GM18502 (cell line): ENCODE data around the gene LRRC14B.
"Not testable (repeated sequence)": the region's sequence is repeated elsewhere in the genome, so short reads cannot be mapped to it uniquely, and the experiment has no call there.

Source experiments
- ATAC-seq: cut with Tn5 transposase; IDR thresholded peaks from one replicate; pipeline ENCODE4 v1.9.1; 2021; ENCODE audit warnings: mild to moderate bottlenecking; ENCODE audit not compliant: unreplicated experiment, poor library complexity

The LRRC14B gene

DNA sequence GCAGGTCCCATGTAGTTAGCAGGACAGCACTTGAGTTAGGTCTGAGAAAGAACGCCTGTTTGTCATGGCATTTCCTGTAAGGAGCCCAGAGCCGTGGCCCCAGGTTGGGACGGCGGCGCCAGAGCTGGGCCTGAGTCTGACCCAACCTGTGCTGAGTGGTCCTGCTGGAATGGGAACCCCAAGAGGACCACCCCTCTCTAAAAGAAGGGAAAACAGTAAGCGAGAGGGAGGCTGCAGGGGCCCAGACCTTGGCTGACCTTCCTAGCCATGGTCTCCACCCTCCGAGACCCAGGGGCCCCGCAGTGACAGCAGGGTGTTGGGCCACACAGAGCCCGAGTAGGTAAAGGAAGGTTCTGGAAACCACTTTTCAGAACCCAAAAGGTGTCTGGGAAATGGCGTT, 1.8 kb upstream of the LRRC14B start:
- ATAC-seq, result no peak

DNA sequence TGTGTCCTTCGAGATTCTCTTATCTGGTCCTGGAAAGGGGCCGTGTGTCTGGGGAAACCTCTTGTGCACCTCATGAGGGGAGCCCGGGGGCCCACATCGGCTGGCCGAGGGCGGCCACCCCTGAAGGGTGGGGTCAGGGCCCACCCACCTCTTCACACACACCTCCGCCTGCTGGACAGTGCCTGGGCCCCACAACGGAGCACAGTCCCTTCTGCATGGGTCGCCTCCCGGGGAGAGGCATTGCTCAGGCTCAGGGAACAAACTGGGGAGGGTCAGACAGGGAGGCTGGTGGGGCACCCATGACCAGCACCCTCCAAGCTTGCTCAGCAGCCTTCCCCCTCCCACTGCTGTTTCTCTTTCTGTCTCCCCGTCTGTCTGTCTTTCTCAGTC, 1.3 kb upstream of the LRRC14B start:
- ATAC-seq, result no peak

DNA sequence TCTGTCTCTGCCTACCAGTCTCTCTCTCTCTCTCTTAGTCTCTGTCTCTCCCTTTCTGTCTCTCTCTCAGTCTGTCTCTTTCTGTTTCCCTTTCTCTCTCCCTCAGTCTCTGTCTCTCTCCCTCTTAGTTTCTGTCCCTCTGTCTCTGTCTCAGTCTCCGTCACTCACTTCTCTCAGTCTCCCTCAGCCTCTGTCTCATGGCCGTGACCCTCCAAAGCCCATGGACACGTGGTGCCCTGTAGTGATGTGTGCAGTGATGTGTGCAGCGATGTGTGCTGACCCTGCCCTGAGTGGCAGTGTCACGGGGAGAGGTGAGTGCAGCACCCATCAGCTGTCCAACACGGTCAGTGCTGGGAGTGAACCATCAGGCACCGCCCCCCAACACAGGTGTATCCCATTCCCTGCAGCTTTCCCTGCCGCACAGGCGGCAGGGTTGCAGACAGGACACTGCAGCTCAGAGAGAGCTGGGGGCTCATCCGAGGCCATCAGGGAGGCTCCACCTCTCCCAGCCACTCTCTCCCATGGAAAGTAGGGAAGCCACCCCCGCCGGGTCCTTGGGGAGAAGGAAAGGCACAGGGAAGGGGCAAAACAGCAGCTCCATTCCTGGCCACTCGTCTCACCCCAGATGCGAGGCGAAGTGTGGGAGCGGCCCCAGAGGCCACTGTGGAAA, 794 bp upstream of the LRRC14B start:
- no peak for ATAC-seq

DNA sequence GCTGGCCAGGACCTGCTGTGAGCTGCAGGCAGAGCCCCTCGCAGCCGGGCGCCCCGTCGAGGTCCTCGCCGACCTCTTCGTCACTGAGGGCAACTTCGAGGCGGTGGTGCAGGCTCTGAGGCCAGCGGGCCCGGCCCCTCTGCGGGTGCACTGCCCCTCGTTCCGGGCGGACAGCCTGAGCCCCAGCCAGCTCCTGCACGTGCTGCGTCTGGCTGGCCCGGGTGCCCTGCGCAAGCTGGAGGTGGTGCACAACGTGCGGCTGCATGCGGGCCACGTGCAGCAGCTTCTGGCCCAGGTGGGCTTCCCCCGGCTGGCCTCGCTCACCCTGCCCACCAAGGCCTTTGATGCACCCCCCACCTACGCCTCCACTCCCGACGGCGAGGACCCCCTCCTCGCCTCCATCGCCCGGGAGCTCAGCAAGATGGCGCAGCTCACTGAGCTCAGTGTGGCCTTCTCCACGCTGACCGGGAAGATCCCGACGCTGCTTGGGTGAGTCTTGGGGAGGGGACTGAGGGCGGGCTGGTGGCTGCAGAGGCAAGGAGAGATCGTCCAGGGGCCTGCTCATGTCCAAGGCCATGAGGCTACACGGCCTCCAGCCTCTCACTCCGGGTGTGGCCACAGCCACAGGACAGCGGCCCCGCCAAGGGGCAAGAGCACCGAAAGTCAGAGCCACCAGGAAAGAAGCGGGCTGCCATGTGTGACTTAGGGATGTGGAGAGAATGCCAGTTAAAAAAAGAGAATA, 825 bp downstream of the LRRC14B start:
- ATAC-seq, result no peak

DNA sequence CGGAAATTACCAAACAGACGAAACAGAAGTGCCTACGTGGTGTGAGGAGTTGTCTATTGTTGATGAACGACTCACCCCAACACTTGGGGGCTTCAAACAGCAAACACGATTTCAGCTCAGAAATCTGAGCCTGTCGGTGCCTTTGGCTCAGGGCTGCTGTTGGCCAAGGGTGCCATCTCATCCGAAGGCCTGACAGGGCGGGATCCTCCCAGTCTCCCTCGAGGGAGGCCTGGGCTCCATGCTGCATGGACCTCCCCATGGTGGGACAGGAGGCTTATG, 1.3 kb downstream of the LRRC14B start:
- ATAC-seq, result no peak

DNA sequence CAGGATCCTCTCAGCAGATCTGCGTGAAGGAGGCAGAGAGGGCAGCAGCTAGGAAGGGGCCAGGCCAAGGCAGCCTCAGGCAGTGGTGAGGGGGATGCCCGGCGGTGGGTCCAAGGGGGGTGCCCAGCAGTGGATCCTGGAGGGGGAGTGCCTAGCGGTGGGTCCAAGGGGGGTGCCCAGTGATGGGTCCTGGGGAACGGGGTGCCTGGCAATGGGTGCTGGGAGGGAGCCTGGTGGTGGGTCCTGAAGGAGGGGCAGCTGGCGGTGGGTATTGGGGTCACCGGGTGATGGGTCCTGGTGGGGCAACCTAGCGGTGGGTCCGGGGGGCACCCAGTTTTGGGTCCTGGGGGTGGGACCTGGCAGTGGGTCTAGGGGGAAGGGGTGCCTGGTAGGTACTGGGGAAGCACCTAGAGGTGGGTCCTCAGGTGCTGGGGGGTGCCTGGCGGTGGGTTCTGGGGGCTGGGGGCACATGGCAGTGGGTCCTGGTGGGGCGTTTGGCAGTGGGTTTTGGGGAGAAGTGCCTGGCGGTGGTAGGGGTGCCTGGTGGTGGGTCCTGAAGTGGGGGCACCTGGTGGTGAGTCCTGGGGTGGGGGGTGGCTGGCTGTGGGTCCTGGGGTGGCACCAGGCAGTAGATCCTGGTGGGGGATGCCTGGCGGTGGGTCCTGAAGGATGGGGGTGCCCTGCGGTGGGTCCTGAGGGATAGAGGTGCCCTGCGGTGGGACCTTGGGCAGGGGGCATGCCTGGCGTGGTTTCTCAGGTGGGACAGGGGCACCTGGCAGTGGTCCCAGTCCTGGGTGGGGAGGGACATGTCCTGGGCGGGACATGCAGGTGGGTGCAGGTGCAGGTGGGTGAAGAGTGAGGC, 1.9 kb downstream of the LRRC14B start:
- ATAC-seq, result no peak

DNA sequence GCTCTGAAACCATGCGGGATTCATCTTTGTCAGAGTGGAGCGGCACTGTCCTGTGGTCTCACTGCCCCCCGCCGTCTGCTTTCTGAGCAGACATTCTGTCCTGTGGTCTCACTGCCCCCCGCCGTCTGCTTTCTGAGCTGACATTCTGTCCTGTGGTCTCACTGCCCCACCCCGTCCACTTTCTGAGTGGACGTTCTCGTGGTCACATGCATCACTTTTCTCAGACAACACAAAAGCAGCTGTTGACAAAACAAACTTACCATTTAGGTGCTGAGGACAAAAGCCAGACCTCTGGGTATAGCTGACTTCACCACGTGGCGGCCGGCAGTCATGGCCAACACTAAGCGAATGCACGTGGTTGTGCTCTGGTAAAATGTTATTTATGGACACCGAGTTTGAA, 2.8 kb downstream of the LRRC14B start:
- ATAC-seq, result no peak

DNA sequence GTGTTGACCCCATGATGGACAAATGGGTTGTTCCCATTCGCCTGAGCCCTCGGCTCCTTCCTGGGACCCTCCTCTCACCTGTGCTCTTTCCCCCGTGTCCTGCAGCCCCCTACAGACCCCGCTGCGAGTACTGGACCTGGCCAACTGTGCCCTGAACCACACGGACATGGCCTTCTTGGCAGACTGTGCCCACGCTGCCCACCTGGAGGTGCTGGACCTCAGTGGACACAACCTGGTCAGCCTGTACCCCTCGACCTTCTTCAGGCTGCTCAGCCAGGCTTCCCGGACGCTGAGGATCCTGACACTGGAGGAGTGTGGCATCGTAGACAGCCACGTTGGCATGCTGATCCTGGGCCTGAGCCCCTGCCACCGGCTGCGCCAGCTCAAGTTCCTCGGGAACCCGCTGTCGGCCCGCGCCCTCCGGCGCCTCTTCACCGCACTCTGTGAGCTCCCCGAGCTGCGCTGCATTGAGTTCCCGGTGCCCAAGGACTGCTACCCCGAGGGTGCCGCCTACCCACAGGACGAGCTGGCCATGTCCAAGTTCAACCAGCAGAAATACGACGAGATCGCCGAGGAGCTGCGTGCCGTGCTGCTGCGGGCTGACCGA, 3.4 kb downstream of the LRRC14B start:
- no peak for ATAC-seq

DNA sequence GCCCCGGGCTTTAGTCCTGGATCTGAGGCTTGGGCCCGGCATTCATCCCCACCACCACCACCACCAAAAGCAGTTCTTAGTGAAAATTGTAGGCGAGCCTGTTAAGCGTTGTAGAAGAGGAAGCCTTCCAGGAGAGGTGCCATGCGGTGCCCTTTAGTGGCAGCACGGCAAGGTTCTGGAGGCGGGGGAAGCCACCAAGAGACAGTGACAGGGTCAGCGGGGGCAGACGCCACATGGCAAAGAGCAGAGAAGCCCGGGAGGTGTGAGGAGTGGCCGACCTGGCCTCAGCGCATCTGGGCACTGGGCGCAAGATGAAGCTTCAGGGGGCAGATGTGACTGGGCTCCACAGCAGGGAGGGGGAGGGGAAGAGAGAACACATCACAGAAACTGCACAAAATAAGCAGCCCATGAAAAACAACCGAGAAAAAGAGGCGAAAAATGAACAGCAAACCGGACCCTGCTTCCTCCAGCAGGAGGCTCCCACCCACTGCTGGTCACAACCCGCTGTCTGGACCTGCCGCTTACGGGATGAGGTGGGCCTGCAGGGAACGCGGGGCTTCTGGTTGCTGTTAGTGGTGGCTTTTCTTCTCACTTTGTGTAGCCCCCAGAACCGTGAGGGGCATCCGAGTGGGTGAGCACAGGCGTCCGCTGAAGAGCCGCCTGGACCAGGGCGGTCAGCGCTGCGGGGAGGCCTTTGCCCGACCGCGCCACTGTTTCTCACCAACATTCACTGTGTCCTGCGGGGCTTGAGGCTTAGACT, 4.3 kb downstream of the LRRC14B start:
- no peak for ATAC-seq

DNA sequence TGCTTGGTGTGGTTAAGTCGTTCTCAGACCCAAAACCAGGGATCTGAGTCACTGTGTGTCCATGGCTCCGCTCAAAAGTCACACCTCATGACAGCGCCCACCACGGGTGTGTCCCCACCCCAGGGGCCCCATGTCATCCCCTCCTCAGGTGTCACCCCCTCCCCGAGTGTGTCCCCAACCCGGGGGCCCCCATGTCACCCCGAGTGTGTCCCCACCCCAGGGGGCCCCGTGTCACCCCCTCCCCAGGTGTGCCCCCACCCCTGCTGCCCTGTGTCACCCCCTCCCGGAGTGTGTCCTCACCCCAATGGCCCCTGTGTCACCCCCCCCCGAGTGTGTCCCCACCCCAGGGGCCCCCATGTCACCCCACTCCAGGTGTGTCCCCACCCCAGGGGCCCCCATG, 5.1 kb downstream of the LRRC14B start:
- no peak for ATAC-seq

DNA sequence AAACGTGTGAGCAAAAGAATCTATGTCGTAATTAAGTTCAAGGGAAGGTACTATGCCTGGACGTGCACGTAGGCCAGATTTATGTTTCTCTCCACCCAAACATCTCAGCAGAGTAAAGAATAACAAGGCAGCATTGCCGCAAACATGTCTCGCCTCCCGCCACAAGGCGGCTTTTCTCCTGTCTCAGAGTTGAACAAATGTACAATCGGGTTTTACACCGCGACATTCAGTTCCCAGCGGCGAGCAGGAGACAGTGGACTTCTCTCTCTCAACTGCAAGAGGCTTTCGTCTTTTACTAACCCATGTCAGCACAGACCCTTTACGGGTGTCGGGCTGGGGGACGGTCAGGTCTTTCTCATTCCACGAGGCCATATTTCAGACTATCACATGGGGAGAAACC, 5.7 kb downstream of the LRRC14B start:
- ATAC-seq, result not testable (repeated sequence)

DNA sequence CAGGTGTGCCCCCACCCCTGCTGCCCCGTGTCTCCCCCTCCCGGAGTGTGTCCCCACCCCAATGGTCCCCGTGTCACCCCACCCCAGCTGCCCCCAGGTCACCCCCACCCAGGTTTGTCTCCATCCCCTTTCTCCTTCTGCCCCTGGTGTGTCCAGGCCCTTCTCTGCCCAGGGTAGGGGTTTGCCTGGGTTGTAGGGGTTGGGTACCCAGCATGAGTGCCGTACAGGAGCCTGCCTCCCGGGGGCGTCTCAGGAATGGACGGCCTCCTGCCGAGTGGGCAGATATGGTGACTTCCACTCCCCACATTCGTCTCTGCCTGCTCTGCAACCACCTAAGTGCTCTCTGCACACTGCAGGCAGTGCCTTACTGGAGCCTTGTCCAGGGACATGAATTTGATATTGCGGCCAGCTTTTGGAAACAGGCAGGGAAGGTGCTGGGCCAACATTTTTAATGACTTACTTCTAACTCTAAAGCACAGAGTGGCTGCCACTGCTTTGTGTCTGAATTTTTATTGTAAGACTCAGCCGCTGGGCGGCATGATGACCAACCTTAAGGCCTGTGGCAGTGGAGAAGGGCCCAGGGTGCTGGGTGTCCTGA, 6.7 kb downstream of the LRRC14B start:
- no peak for ATAC-seq

DNA sequence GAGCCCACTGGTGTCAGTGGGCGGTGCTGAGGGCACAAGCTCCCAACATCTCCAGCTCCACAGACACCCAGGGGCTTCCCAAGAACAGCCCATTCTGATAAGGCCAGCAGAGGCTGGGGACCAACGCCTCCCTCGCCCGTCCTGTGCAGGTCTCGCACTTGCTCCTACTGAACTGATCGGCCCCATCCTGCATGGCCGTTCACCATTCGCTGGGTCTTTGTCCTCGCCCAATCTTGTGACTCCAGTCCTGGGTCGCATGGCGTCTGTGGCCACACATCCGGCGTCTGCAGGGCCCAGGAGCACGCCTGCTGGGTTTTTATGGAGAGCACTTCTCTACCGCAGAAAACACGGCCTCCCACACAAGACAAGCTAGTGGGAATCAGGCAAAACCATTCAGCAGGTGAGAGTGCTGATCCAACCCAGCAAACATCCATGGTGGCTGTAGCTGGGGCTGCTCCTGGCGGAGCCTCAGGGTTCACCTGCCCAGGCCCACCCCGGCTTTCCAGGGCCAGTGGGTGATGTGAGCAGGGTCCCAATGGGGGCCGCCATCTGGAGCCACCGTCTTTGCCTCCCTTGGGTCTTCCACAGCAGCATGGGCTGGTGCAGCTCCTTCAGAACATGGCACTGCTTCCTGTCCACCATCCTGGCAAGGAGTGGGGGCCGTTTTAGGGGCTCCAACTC, 7.4 kb downstream of the LRRC14B start:
- no peak for ATAC-seq

DNA sequence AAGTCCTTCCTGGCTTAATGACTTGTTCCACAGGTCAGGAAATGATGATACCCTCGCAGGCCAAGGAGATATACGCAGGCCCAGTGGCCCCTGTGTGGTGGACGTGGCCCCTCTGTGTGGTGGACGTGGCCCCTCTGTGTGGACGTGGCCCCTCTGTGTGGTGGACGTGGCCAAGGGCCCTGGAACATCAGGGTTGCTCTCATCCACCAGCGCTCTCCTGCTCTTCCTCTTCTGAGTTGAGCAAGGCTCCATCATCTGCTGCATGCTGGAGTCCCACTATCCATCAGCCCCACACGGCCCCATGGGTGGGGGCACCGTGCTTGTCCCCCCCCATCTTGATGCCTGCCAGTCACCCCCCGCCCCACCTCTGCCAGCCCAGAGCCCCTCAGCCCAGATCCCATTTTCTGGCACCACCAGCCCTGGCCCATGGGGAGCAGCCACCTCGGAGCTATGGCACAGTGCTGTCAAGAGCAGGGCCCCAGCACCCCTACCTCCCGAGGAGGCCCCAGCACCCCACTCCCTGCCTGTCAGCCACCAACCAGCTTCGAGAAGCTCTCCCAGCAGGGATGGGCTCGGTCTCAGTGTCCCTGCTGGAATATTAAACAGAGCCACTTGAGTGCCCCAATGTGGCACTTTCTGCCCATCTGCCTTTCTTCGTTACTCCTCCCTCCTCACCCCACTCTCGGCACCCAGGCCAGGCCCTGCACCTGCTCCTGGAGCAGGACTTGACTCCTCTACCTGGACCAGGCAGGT, 8.1 kb downstream of the LRRC14B start:
- ATAC-seq, result no peak

DNA sequence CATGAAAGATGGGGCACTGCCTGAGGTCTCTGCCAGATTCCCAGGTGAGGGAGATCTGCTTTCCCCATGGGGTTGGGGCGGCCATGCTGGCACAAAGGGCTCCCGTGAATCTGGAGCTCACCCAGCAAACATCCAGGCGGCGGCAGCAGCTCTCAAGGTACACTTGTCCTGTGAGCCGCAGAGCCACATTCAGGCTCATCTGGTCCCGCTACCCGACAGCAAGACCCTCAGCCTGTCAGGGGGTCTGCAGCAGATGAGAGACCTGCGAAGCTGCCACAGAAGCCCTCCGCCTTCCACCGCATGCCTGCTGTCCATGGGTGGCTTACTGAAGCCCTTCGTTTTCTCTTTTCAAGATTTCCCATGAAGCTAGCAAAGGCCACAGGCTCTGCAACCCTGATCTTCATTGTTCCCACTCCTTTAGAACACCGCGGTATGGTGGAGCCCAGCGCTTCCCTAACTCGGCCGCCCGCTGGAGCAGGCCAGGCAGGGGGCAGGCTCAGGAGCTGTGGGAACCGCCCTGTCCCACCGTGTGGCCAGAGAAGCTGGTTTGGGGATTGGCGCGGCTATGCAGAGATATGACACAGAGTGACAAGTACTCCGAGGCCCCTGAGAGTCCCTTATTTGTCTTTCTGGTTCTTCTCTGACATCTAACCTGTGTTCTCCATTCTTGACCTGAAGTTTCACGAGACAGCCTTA, 8.8 kb downstream of the LRRC14B start:
- ATAC-seq, result no peak

DNA sequence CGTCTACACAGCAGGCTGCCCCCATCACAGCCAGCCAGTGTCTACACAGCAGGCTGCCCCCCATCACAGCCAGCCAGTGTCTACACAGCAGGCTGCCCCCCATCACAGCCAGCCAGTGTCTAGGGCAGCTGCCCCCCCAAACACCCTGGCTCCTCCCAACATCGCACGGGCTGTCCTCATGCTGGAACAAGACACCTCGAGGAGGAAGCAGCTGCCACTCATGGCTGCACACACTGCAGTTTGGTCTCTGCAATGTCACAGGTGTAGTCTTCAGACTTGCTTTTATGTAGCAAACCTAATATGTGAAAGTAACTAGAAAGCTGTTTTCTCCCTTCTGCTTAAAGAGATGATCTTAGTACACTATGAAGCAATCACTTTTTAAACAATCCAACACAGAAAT, 9.7 kb downstream of the LRRC14B start:
- ATAC-seq, result no peak

DNA sequence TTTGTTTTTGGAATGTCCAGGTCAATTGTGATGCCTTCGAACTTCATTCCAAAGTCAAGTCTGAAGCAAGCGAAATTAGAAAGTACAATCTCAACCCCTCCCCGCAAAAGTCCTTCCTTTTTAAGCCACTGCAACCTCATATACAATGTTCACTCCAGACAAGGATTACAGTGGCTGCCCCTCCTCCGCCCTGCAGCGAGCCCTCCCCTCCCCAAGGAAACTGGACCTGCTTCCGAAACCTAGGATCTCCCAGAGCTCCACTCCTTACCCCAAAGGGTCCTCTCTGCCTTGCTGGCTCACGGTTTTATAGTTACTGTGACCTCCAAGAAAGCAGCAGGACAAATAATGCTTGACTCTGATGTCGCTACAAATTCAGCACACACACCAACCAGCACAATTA, 10.4 kb downstream of the LRRC14B start:
- no peak for ATAC-seq

DNA sequence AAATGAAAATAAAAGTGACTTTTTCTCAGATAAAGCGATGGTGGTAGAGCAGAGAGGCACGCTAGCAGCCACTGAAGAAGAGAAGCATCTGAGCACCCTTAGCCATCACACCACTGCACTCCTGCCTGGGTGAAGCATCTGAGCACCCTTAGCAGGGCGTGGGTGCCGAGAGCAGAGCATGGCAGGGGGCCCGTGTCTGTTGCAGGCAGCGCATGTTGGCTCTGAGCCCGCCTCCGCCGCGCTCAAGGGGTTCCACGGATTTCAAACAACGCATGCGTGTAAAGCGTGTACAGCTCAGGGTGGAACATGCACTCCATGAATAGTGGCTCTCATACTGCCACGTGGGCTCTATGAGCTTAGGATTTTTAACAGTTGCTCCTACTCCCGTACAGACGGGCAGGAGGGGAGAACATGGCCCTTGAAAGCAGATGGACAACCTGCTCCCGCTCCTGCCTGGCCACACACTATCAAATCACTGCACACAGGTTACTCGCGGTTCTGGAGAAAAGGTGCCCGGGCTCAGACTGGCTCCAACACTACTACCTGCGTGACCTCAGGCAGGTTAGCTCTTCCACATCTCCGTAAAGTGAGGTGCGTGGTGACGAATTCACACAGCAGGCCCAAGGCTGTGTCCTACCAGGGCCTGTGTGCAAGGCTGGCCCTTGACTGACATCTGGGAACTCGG, 12.1 kb downstream of the LRRC14B start:
- ATAC-seq, result no peak
